HL-60 (cell line): ENCODE data around the gene CLSTN3.

Experiments used
- POLR2AphosphoS5 ChIP-seq: IDR thresholded peaks from 2 replicates; pipeline ENCODE4 v1.6.1; 2012; ENCODE audit warnings: low read depth
- SPI1 ChIP-seq: IDR thresholded peaks from 2 replicates; pipeline ENCODE4 v1.6.1; 2012; ENCODE audit warnings: low read depth, mild to moderate bottlenecking, borderline replicate concordance
- TF ChIP-seq, protein P1 (sequence below): IDR thresholded peaks from one replicate; pipeline ENCODE4 v1.5.1; 2011; ENCODE audit warnings: low read length, control low read depth, inconsistent platforms; ENCODE audit not compliant: insufficient read depth
- TF ChIP-seq, protein P2 (sequence below): IDR thresholded peaks from 2 replicates; pipeline ENCODE4 v1.6.1; 2012; ENCODE audit warnings: low read depth; ENCODE audit not compliant: insufficient replicate concordance

DNA sequence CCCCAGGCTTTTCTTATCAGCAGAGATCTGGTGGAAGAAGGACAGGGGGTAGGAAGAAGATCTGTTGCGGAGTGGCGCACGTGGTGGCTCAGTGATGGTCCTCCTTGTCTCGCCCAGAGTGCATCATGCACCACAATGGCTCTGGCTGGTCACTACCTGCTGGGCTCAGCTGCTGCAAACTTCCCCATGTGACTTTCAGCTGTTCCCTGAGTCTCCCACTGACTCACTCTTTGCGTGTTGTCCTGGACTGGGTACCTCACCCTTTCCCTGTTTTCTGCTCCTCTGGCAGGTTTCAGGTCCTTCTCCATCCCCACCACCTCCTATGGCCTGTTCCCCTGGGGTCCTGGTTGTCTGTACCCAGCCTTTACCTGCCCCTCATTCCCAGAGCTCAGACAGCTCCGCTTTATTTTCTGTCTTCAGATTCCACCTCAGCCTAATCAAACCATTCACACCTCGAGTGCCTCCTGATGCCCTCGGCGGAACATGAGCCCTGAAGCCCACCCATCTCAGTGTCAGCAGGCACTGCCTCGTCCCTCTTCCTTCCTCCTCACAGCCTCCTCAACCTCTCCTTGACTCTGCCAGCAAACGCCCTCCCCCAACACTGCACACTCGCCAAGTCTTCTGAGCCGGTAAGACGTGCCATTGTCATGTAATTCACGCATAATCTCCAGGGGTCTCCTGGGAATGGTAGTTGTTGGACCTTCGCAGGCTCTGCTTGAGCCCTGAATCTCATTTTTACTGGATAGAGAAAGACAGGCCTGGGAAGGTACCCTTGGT lies 39.8 kb upstream of the CLSTN3 start:
- TF ChIP-seq, protein P1, sequence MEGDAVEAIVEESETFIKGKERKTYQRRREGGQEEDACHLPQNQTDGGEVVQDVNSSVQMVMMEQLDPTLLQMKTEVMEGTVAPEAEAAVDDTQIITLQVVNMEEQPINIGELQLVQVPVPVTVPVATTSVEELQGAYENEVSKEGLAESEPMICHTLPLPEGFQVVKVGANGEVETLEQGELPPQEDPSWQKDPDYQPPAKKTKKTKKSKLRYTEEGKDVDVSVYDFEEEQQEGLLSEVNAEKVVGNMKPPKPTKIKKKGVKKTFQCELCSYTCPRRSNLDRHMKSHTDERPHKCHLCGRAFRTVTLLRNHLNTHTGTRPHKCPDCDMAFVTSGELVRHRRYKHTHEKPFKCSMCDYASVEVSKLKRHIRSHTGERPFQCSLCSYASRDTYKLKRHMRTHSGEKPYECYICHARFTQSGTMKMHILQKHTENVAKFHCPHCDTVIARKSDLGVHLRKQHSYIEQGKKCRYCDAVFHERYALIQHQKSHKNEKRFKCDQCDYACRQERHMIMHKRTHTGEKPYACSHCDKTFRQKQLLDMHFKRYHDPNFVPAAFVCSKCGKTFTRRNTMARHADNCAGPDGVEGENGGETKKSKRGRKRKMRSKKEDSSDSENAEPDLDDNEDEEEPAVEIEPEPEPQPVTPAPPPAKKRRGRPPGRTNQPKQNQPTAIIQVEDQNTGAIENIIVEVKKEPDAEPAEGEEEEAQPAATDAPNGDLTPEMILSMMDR: no peak
- TF ChIP-seq, protein P2, sequence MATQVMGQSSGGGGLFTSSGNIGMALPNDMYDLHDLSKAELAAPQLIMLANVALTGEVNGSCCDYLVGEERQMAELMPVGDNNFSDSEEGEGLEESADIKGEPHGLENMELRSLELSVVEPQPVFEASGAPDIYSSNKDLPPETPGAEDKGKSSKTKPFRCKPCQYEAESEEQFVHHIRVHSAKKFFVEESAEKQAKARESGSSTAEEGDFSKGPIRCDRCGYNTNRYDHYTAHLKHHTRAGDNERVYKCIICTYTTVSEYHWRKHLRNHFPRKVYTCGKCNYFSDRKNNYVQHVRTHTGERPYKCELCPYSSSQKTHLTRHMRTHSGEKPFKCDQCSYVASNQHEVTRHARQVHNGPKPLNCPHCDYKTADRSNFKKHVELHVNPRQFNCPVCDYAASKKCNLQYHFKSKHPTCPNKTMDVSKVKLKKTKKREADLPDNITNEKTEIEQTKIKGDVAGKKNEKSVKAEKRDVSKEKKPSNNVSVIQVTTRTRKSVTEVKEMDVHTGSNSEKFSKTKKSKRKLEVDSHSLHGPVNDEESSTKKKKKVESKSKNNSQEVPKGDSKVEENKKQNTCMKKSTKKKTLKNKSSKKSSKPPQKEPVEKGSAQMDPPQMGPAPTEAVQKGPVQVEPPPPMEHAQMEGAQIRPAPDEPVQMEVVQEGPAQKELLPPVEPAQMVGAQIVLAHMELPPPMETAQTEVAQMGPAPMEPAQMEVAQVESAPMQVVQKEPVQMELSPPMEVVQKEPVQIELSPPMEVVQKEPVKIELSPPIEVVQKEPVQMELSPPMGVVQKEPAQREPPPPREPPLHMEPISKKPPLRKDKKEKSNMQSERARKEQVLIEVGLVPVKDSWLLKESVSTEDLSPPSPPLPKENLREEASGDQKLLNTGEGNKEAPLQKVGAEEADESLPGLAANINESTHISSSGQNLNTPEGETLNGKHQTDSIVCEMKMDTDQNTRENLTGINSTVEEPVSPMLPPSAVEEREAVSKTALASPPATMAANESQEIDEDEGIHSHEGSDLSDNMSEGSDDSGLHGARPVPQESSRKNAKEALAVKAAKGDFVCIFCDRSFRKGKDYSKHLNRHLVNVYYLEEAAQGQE: no peak
- TF ChIP-seq POLR2AphosphoS5 (no peak), SPI1 (no peak)
